Activated T-helper 9 cell treated with anti-CD3 and anti-CD28 coated beads, Interleukin-2, amount 50 U/mL, for 16 hours (primary cell): ENCODE results near the gene TPST2.

Experiments
- DNase-seq: peaks from one replicate; pipeline ENCODE4 v3.0.0-alpha.2; 2020; ENCODE audit warnings: low read depth

Gene TPST2

DNA sequence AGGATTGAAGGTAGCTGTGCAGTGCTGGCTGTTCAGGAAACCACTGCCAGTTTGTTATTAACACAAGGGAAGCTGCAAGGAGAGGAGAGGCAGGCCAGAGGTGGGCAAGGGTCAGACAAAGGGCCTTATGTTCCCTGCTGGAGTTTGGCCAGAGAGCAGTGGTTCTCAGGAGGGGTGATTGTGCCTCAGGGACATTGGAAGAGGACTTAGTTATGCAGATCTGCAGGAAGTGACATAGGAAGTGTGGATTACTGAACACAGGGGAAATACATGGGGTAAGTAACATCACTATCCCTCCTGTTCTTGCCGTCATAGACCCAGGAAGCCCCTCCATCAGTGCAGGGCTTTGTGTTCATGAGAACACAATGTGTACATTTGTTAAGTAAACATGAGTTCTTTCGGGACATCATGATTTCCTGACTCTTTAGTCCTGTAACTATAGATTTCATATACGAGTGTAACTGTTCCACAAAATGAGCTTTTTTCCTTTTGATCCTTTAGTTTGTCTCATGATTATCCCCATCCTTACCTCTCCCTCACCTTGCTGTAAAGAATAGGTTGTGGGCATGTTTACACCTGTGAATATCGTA lies 100.4 kb downstream of the TPST2 start:
- no peak for DNase-seq

DNA sequence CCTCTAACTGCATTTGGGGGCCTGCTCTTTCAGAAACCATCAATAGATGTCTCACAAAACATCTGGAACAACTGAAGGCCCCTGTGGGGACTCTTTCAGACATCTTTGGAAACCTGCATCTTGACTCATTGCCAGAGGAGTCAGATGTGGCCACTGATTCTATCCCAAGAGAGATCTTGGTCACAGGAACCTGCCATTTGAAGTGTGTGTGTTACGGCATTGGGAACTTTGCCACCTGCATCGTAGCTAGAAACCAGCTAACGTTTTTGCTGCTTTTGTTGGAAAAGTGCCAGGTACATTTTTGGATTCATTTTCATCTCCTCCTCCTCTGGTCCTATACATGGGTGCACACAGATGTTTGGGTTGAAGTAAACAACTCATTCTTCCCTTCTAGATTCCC lies 101.9 kb downstream of the TPST2 start:
- no peak for DNase-seq

GRCh38 chr22:26486394-26486793 lies 103.5 kb downstream of the TPST2 start:
- DNase-seq, result no peak

DNA sequence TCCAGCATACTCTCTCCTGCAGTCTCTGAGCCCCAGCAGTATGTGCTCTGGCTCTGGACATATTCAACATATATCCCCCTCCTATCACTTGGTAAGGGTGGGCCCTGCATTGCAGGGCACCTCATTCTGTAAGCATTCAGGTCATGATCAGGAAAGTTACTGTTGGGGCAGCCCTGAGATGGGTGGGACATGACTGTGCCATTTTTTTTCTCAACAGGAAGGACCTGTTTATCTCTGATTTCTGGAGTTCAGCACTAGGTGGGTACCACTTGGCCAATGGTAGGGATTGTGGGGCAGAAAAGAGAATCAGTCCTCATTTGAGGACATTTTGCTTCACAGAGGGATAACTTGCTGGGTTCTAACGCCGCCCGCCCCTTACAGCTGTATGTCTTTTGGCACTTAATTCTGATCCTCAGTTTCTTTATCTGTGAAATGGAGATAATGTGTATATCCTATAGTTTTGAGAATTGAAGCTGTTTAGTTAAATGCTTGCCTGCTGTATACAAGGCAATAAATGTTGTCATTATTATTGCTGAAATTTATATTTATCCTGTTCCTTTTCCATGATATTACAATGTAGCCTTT lies 104.0 kb downstream of the TPST2 start:
- DNase-seq, result no peak

DNA sequence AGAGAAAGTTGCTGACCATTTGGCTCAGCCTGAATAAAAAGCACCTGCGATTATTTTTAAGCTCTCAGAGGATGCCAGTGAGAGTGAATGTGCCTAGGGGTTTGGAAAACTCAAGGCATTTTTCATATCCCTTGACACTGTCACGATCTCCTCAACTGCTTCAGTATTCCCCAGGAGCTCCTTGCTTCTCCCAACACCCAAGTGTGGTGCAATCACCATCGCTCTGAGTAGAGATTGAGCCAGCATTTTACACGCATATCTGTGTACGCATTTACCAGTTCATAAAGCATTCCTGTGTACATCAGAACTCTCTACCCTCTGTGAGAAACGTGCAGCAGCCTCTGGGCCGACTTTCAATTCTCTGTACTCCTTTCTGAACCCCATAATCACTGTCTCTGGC lies 104.9 kb downstream of the TPST2 start:
- DNase-seq, result no peak

DNA sequence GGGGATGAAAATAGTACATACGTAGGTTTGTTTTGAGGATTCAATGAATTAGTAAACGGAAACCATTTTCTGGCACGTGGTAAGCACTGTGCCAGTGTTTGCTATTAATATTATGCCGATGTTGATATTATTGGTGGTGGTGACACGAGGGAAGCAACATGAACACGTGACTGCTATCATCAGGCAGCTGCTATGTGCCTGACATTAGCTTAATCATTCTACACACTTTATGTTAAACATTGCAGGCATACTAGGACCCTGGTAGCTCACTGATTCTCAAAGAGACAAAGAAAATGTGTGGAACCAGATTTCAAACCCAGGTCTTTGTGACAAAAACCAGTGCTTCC lies 105.6 kb downstream of the TPST2 start:
- DNase-seq, result no peak

- peak; percentile 90 for DNase-seq
Measured at GRCh38 chr22:26483439-26484359, 106.2 kb downstream of the TPST2 start, which contains the start of the genes HPS4 and SRRD. HPS4 (minus strand) TSS chr22:26483783; CDS start chr22:26481762, 2,021 bp downstream. SRRD (plus strand) TSS chr22:26483877; CDS start chr22:26483891, 14 bp downstream.

- no peak for DNase-seq
Measured at GRCh38 chr22:26483043-26483438, 106.9 kb downstream of the TPST2 start.

- DNase-seq, result no peak
Measured at GRCh38 chr22:26482161-26482560, 107.8 kb downstream of the TPST2 start.

DNA sequence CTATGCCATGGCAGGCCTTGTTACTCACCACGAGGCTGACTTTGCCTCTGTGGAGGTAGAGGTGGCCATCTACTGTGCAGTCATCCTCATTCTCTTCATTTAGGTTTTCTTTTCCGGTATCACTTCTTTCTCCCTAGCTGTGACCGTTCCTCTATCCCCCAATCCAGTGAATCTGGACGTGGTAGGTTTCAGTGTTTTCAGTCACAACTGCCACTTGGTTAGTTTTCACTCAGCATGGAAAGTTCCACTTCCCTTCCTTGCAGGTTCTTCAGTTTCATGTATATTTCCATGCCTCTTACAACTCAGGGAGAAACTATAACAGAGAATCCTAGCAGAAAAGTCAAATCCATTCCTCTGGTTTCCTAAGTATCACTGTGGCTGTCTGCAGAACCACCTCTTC lies 108.2 kb downstream of the TPST2 start:
- no peak for DNase-seq

DNA sequence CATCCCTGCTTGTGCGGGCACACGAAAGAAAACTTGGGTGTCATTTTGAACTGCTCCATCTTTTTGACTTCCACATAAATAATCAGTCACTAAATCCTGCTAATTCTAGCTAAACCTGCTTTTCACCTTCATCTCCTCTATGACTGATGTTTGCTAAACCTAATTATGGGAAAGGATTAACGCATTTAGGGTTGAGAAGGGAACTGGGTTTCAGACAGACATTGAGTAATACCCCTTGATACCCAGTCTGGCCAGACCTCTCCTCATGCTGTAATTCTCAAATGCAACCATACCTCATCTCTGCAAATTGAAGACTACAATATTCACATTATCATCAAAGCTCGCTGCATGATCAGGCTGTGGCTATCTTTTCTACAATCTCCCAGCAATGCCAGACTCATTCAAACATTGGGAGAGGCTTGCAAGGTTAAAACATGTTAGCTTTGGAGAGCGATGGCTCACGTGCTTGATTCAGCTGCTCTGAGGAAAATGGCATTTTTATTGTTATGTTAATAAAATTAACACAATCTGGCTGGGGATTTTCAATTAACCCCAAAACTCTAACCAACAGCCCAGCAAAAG lies 108.7 kb downstream of the TPST2 start:
- DNase-seq, result no peak

DNA sequence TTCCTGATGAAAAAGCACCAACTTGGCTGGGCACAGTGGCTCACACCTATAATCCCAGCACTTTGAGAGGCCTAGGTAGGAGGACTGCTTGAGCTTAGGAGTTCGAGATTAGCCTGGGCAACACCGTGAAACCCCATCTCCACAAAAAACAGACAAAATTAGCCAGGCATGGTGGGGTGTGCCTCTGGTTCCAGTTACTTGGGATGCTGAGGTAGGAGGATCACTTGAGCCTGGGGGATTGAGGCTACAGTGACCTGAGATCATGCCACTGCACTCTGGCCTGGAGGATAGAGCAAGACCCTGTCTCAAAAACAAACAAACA lies 109.4 kb downstream of the TPST2 start:
- no peak for DNase-seq

DNA sequence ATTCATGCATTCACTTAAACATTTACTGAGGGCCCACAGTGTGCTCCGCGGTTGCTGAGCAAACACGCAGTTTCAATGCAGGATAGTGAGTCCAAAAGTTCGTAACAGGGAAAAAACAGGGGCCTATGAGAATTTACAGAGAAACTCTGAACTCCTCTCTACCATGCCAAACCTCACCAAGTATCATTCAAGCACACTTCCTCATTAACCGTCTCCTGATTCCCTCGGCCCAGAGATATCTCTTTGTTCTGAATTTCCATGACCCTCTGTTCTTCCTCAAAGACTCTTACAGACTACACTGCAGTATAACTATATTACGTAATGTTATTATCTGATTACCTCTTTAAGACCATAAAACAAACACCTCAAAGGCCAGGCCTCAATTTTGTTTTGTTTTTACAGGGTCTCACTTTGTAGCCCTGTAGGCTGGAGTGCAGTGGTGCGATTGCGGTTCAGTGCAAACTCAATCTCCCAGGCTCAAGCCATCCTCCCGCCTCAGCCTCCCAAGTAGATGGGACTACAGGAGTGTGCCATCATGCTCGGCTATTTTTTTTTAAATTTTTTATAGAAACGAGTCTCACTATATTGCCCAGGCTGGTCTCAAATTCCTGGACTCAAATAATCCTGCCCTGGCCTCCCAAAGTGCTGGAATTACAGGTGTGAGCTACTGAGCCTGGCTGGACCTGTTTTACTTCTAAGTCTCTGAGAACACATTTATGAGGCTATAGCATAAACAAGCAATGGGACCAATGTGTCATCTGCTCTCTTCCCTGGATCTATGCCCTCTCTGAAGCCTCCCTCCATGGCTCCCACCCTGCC lies 109.9 kb downstream of the TPST2 start:
- DNase-seq, result no peak

- DNase-seq, result no peak
Measured at GRCh38 chr22:26479043-26479791, 110.7 kb downstream of the TPST2 start.

DNA sequence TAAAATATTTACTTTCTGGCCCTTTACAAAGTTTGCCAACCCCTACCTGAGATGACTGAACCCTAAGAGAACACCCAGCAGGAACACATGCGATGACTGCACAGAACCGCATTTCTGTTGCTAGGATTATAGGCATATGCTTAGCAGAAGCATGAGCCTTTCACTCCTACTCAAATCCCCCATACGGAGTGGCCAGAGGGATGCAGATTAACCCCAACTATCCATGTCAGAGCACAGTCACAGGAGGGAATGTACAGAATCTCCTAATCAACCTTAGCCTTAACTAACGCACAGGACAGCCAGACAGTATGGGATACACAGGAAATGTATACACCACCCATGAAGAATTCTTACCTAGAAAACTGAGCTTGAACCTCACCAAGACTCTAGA lies 112.6 kb downstream of the TPST2 start:
- DNase-seq, result no peak

DNA sequence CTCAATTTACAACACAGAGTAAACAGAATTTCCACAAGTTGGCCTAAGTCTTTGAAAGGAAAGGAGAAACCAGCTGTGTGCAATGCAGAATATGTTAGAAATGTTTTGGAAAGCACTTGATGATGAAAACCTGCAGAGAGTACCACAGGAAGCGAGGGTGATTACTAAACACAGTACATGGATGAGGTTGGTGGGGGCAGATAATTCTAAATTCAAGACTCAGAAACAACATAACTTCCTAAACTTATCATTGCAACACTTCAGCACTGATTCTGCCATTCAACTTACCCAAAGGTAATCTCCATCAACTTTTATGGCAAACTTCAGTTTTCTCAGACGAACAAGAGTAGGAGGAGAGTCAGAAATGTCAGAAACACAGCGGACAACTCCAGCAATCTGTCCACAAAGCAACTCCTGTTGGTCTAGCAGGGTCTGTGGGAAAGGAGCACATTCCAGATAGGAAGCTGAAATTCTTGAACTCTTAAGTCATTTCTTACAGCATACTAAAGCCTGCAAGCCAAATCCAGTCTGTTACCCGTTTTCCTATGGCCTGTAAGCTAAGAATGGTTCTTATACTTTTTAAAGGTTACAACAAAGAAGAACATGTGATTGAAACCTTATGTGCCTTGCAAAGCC lies 113.1 kb downstream of the TPST2 start:
- DNase-seq, result no peak

- no peak for DNase-seq
Measured at GRCh38 chr22:26474682-26475081, 115.2 kb downstream of the TPST2 start.
